ENCODE measurements around the gene TMEM237. TPM values are rescaled to one million over a fixed set of nuclear protein-coding genes. Genes with fewer than 3 reads are reported as not detected.
"Not testable (repeated sequence)": the region's sequence is repeated elsewhere in the genome, so short reads cannot be mapped to it uniquely, and the experiment has no call there.

Gene TMEM237
- 34.8 TPM for polyA plus RNA-seq (2013, experiment 1 of 2; ENCODE audit: insufficient read length)
- 36.3 TPM for polyA plus RNA-seq (2013, experiment 2 of 2; ENCODE audit: insufficient read length)

DNA sequence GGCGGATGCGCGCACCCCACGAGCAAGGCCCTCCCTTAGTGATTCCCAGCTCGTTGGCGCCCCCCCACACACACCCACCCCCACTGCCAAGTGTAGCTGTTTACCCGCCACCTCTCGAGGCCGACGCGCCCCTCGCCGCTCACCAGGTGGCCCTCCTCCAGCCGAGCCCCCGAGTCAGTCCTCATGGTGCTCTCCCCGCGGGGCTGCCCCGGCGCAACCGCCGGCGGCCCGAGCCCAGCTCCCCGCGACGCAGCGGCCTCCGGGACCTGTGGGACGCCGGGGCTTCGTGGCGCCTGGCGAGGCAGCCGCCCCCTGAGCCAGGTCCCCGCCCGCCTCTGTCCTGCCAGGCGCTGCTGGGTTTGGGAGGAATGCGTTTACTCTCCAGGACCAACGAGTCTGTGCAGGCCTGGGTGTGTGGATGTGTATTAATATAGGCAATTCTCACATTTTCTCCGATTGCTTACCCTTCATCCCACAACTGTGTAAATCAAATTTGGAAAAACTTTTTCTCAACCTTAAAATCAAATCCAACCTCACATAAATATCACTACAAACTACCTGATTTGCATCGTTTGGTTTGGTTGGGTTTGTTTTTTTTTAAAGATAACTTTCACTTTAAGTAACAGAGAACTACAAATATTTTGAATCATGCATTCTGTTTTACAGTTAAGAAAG is at the start of gene TMEM237:
TMEM237 (minus strand) TSS at position 288 of the 675 bp plus-strand sequence; CDS start at position 185, 103 bp downstream.
- DNase-seq: peak; percentile 50

GRCh38 chr2:201685156-201685555 is 41.9 kb upstream of the TMEM237 start:
- no peak for DNase-seq

GRCh38 chr2:201680743-201681142 is 37.4 kb upstream of the TMEM237 start:
- no peak for DNase-seq

DNA sequence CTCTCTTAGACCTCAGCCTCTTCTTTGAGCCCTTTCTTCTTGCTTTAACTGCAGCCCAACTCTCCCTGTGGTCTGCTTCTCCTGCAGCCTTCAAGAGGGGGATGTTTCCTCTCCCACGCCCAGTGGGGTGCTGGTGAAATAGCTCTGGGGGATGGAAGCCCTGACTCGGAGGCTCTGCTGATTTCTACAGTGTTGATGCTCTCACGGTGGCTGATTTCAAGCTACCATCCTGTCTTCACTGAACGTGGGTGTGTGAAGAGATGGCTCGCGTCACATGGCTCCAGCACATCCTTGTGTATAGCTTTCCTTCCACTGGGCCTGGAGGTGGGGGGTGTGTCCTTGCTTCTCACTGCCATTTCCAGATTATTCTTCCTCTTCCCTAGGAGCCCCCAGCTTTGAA is 35.1 kb upstream of the TMEM237 start:
- peak; percentile 21 for DNase-seq

DNA sequence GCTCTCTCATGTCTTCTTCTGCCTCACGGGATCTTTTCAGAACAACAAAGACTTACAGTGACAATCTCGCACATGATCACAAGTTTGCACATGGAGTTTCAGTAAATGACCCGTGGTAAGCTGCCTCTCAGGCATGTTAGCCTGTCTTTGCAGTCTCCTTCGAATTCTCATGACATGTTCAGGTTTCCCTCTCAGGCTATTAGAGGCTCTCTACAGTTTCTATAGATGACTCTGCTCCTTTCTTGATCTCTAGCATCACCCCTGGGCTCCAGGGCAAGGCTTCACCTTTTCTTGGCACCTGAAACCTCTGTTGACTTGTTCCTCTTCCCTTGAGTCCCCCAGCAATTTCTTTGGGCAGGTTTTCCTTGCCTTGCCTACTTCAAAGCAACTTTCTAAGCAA is 32.2 kb upstream of the TMEM237 start:
- DNase-seq: no peak

- no peak for DNase-seq
These were observed 31.5 kb upstream of the TMEM237 start for GRCh38 chr2:201674794-201675193.

DNA sequence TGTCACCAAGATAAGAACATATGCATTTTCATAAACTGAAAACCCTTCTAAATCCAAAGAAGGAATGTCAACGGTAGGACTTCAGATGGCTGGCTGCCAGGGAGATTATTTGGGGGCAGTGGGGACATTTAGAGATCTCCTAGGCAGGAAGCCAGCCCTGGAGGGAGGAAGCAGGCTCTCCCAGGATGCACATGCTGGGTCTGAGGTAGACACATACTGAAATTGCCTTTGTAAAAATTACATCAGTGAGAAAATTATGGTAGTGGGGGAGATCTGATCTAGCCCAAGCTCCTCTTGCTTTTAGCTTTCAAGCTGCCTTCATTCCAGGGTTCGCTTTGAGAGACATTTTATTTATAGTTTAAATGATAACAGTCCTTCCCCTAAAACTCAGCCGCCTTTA is 31.0 kb upstream of the TMEM237 start:
- DNase-seq: no peak

- peak; percentile 59 for DNase-seq
These were observed 30.2 kb upstream of the TMEM237 start for GRCh38 chr2:201673546-201673945.

DNA sequence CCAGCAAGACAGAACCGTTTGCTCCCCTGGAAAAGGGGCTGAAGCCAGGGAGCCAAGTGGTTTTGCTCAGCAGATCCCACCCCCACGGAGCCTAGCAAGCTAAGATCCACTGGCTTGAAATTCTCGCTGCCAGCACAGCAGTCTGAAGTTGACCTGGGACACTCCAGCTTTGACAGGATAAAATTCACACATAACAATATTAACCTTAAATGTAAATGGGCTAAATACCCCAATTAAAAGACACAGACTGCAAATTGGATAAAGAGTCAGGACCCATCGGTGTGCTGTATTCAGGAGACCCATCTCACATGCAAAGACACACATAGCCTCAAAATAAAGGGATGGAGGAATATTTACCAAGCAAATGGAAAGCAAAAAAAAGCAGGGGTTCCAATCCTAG is 27.9 kb upstream of the TMEM237 start:
- not testable (repeated sequence) for DNase-seq

DNA sequence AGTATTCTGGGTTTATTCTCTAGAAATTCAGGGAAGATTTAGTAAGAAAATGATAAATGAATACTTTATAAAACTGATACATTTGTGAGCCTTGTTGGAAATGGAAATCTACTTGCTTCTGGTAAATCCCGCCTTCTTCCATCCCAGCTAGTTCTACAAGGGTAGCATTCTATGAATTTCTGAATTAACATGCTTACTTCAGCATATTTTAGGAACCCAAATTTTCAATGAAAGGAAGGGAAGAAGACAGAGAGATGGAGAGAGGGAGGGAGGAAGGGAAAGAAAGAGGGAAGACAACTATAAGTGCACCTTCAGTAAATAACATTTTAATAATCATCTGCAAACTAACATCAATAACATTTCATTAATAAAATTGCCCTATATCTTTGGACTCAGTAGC is 26.6 kb upstream of the TMEM237 start:
- no peak for DNase-seq

DNA sequence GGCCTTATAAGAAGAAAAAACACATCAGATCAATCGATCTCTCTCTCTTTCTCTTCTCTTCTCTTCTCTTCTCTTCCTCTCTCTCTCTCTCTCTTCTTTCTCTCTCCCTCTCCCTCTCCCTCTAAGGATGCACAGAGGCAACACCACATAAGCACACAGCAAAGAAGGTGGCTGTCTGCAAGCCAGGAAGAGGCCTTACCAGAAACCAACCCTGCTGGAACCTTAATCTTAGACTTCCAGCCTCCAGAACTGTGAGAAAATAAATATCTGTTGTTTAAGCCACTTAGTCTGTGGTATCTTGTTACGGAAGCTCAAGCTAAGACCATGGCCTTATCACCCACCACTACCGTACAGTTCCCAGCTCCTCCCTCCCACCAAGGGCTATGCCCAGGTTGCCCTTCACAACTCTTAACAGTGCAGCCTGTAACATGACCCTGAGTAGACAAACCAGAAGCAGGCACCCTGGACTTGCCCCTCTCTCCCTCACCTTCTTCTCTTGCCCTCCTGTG is 25.2 kb upstream of the TMEM237 start:
- no peak for DNase-seq

DNA sequence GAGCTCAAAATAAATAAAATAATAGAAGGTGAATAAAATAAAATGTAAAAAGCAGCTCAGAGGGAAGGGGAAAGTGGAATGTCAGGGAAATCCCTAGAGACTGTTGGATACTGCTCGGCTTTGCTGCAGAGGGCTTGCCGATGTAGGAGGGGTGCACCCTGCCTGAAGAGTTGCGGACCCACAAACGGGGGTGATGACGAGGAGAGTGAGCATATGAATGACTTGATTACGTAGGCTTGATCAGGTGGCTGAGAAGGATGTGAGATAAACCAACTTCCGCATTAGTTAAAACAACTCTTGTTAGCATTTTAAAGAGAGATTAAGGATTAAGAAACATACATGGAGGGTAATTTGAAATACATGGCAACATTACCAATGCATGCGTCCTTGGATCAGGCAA is 21.0 kb upstream of the TMEM237 start:
- DNase-seq: no peak

DNA sequence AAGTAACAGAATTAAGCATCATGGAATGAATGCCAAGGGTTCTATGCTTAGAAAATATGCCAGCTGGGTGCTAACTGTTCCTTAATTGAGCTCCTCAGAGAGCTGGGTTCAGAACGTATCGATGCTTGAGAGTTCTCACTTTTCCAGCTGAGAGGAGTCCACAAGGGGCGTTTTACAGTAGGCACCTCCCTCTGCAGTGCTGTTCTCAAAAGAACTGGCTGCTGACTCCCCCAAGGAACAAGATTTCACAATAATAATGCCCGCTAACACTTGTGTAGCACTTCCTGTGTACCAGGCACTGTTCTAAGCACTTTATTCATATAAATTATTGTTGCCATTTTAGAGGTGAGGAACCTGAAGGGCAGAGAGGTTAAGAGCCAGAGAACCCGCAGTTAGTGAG is 18.1 kb upstream of the TMEM237 start:
- no peak for DNase-seq

DNA sequence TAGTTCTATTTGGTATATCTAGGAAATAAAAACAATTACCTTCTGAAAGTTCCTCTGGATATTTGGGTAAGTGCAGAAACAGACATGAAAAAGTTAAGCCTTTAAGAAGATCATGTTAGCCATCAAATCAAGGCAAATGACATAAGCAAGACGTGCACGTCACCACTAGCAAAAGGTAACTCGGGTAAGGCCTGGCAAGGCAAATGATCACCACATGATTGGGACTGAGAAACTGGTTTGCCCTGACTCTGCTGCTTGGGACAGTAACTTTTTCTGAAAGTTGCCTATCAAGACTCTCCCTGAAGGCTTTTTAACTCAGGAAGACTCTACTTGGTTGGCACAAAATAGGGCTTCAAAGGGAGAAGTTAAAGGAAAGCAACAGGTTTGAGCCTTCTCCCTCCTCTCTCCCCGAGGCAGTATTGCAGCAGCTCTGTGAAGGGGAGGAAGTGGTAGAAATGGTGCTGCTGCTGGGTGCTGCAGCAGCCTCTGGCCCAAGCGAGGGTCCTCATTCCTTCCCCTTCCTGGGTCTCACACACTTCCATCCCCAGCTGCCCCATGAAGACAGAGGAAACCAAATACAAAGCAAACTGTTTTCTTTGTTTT is 17.1 kb upstream of the TMEM237 start:
- no peak for DNase-seq

GRCh38 chr2:201656740-201657139 is 13.4 kb upstream of the TMEM237 start:
- no peak for DNase-seq

GRCh38 chr2:201656102-201656501 is 12.8 kb upstream of the TMEM237 start:
- no peak for DNase-seq

DNA sequence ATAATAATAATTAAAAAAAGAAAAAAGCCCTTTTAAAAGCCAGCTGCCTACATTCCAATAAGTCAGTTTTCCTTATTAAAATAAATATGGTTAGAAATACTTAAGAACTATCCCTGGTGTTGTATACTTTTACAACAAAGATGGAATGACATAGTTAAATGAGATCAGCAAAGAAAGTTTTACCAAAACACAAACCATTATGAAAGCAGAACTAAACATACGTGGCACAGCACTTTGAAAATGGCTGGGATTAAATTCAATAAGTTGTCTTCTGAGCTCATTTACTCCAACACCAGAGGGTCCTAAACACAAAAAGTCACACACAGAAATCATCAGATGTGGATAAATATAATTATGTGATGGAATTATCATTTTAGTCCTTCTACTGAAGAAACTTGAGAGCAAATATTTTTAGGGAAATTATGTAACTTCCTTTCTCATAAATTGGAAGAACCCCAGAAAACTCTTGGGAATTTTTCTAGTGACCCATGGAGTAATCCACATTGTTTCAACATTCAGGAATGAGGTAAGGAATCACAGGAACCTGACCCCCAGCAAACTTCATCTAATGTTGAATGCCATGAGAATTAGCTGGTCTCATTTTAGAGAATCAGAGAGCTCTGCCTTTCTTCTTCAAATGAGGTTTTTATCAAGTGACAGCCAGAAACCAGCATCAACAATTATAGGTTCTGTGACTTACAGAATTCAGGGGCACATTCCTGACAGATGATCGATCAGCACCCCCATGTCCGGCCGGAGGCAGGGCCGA is 11.5 kb upstream of the TMEM237 start:
- peak; percentile 95 for DNase-seq

DNA sequence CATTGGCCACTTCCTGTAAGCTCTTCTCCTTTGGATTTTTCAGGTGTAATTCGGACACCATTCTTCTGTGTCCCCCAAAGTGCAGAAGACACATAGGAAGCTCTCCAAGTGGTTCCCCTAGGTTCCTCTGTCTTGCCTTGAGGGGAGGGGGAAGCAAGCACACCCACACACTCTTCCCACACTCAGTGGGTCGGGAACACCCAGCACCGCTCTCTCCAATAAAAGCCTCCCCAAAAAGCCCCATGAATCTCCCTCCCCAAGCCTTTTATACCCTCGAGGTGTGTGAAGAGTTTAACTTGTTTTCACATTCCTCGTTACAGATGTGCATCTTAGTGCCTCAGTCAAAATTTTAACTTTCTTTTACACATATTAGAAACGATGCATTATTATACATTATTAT is 9.9 kb upstream of the TMEM237 start:
- no peak for DNase-seq

GRCh38 chr2:201649442-201649841 is 6.1 kb upstream of the TMEM237 start:
- DNase-seq: no peak

DNA sequence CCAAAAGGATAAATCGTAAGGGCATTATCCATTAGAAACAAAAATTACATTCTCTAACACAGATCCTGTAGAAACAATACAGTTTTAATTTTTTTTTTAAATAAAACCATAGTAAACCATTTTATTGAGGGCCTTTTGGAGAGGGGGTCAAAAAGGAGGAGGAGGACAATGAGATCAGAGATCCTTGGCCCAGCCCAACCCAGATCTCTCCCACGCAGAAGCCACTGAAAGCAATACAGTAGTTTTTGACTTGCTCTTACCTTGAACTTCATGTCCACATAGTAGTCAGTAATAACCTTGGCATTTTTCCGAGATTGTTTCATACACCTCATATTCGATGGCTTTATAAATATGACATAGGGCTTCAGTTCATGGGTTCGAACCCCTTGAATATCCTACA is 4.1 kb upstream of the TMEM237 start:
- DNase-seq: no peak

DNA sequence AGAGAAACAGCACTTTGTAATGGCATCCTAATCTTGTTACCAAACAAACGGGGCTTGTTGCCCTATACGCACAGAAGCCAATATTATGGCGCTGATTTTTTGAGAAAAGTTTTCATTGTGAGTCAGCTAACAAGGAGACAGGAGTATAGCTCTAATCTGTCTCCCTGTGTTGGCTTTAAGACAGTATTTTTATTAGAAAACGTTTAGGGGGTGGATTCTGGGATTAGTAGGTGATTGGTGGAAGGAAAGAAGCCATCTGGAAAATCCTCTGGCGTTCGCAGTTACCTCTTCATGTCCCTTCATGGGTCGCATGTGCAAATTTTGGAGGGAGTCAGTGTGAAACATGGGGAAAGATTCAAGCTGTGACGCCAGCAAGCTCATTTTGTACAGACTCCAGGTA is 698 bp upstream of the TMEM237 start:
- DNase-seq: peak; percentile 33

- peak; percentile 80 for DNase-seq
These were observed 606 bp downstream of the TMEM237 start for GRCh38 chr2:201642579-201643215.

- no peak for DNase-seq
These were observed 1.2 kb downstream of the TMEM237 start for GRCh38 chr2:201642086-201642578.

Measured in fibroblast of skin of scalp (primary cell).